GM12878 (cell line): ENCODE measurements around the gene MAML3. TPM values are rescaled to one million over a fixed set of nuclear protein-coding genes. Genes with fewer than 3 reads are reported as not detected.

ENCODE experiments used
- ATAC-seq: fragments of 200-7000 bp; cut with Tn5 transposase; 3 replicates; pipeline ENCODE4 v1.9.1; 2020; ENCODE audit warnings: mild to moderate bottlenecking, moderate library complexity
- BruUV-seq: library from RNA; stranded (reverse); fragments of 400-500 nt; replicated peaks from 2 replicates; lab custom pipeline; 2021; lab: Mats Ljungman, UMichigan
- CTCF ChIA-PET: fragments of 300-600 bp; sonication (Branson Sonifier 250); formaldehyde crosslinking; extraction: SDS; loops from one replicate; lab custom pipeline; 2021; ENCODE audit warnings: inconsistent platforms; lab: Yijun Ruan, JAX
- POLR2A ChIA-PET: fragments of 350-600 bp; formaldehyde crosslinking; extraction: SDS; loops from one replicate; lab custom pipeline; 2021; ENCODE audit warnings: inconsistent platforms; lab: Charles Lee
- RAD21 ChIA-PET: fragments of 300-600 bp; sonication (Branson Sonifier 250); formaldehyde crosslinking; loops from one replicate; lab custom pipeline; 2023; ENCODE audit warnings: antibody characterized with exemption; ENCODE audit not compliant: unreplicated experiment; lab: Charles Lee
- SMC1A ChIA-PET: fragments of 300-600 bp; sonication (Branson Sonifier 250); formaldehyde crosslinking; loops from one replicate; lab custom pipeline; 2023; ENCODE audit not compliant: unreplicated experiment, uncharacterized antibody; lab: Charles Lee
- DNase-seq: peaks from one replicate; pipeline ENCODE4 v3.0.0-alpha.2; 2011; ENCODE audit warnings: low read depth, low spot score
- FAIRE-seq: peaks from 3 replicates; lab custom pipeline; 2011; peaks lifted over from hg19 to GRCh38; lab: Jason Lieb, UNC
- H2AFZ ChIP-seq: 2 replicates; pipeline ENCODE4 v1.6.0; 2011; ENCODE audit warnings: low read depth, low read length, control low read depth; ENCODE audit not compliant: control insufficient read depth
- H3K27ac ChIP-seq: 2 replicates; pipeline ENCODE4 v1.5.1; 2011; ENCODE audit warnings: control low read depth; ENCODE audit not compliant: control insufficient read depth, insufficient read depth
- H3K27me3 ChIP-seq, 2 experiments: replicated peaks in 1 of 2; 2 replicates each; pipeline versions ENCODE4 v1.6.0 to v1.6.1; 2011; ENCODE audit warnings: low read length in 1 of 2; ENCODE audit not compliant: control insufficient read depth in 2 of 2, insufficient read depth in 2 of 2
- H3K36me3 ChIP-seq, 2 experiments: 2 replicates each; pipeline ENCODE4 v1.5.1; 2011; ENCODE audit warnings: low read length in 1 of 2; ENCODE audit not compliant: control insufficient read depth in 2 of 2, insufficient read depth in 2 of 2
- H3K4me1 ChIP-seq: 2 replicates; pipeline ENCODE4 v1.6.1; 2011; ENCODE audit warnings: mild to moderate bottlenecking, low read length, moderate library complexity, mixed read lengths; ENCODE audit not compliant: control insufficient read depth, insufficient read depth
- H3K4me2 ChIP-seq: 2 replicates; pipeline ENCODE4 v1.6.0; 2011; ENCODE audit warnings: control low read depth; ENCODE audit not compliant: control insufficient read depth, insufficient read depth
- H3K4me3 ChIP-seq: fragments of 200-600 bp; sonication (generic); 2 replicates; pipeline ENCODE4 v1.5.1; 2016
- H3K79me2 ChIP-seq: 2 replicates; pipeline ENCODE4 v1.6.0; 2011; ENCODE audit warnings: low read length; ENCODE audit not compliant: control insufficient read depth, insufficient read depth
- H3K9ac ChIP-seq: 2 replicates; pipeline ENCODE4 v1.8.0; 2011; ENCODE audit warnings: low read length, control low read depth, mixed read lengths; ENCODE audit not compliant: control insufficient read depth, insufficient read depth
- H3K9me3 ChIP-seq: replicated peaks from 3 replicates; pipeline ENCODE4 v1.5.1; 2011; ENCODE audit warnings: mild to moderate bottlenecking, low read length; ENCODE audit not compliant: control insufficient read depth, insufficient read depth
- H4K20me1 ChIP-seq: 2 replicates; pipeline ENCODE4 v1.6.0; 2011; ENCODE audit not compliant: control insufficient read depth, insufficient read depth
- HDAC6 ChIP-seq: fragments of 200-600 bp; sonication (generic); IDR thresholded peaks from one replicate; pipeline ENCODE4 v1.8.0; 2017; ENCODE audit warnings: antibody characterized with exemption; ENCODE audit not compliant: unreplicated experiment
- RB1 ChIP-seq: fragments of 450-650 bp; formaldehyde crosslinking; IDR thresholded peaks from 2 replicates; pipeline ENCODE4 v1.6.1; 2017; ENCODE audit warnings: mild to moderate bottlenecking, borderline replicate concordance
- TAF1 ChIP-seq: IDR thresholded peaks from 2 replicates; pipeline ENCODE4 v1.6.1; 2011; ENCODE audit warnings: mild to moderate bottlenecking, low read depth, low read length, borderline replicate concordance
- TCF3 ChIP-seq: IDR thresholded peaks from 2 replicates; pipeline ENCODE4 v1.6.1; 2012; ENCODE audit warnings: low read depth, mild to moderate bottlenecking, low read length, borderline replicate concordance; ENCODE audit not compliant: insufficient read depth
- USF2 ChIP-seq: IDR thresholded peaks from 2 replicates; pipeline ENCODE4 v1.6.1; 2011; ENCODE audit warnings: low read depth, low read length, improper control_type of control experiment, borderline replicate concordance
- ZNF592 ChIP-seq: fragments of 450-650 bp; IDR thresholded peaks from 2 replicates; pipeline ENCODE4 v1.6.1; 2017; ENCODE audit warnings: mild to moderate bottlenecking, moderate library complexity
- ZNF687 ChIP-seq: fragments of 450-650 bp; IDR thresholded peaks from 2 replicates; pipeline ENCODE4 v1.6.1; 2017; ENCODE audit warnings: mild to moderate bottlenecking, moderate library complexity
- WGBS: methylation state at CpG from one replicate; pipeline ENCODE4 v1.1.6; 2016; ENCODE audit warnings: low lambda C conversion rate; ENCODE audit not compliant: insufficient replicate concordance, insufficient coverage; ENCODE audit errors: missing lambda C conversion rate; 5-methylcytosine and 5-hydroxymethylcytosine counted together
- in situ Hi-C: fragments of 300-500 bp; cut with MboI; formaldehyde crosslinking; loops from 9 replicates; pipeline ENCODE4 v1.14.3; 2018; ENCODE audit warnings: mixed read lengths
- intact Hi-C: fragments of 100-400 bp; cut with micrococcal nuclease; formaldehyde crosslinking; loops from one replicate; pipeline ENCODE4 v1.14.2; 2022; ENCODE audit not compliant: unreplicated experiment
- polyA plus RNA-seq, 11 experiments: library from polyadenylated mRNA; depleted of rRNA in 4 of 11; unstranded in 6 of 11; stranded (reverse) in 5 of 11; fragments of >200 nt; fragmentation: Nextera tagmentation in 4 of 11; fragmentation: Illumina TruSeq in 1 of 11; extraction: Ambion mirVana in 4 of 11; extraction: Trizol in 1 of 11; gene quantifications; 1 replicate in 1 of 11; 2 replicates in 10 of 11; pipeline versions ENCODE4 v1.2.1 to v1.2.3, GENCODE V29; 2011 to 2016; ENCODE audit warnings: inconsistent platforms in 2 of 11, missing spikeins in 2 of 11, low read depth in 1 of 11
- total RNA-seq, 4 experiments: library from RNA; depleted of rRNA in 3 of 4; stranded (reverse); fragments of >200 nt in 3 of 4; fragmentation: Illumina TruSeq in 1 of 4; extraction: Trizol in 1 of 4; gene quantifications; 2 replicates each; pipeline versions ENCODE4 v1.2.1 to v1.2.3, GENCODE V29; 2013 to 2021

MAML3 gene
- total and polyA plus RNA-seq, 10 of the 15 experiments (the other 5 are each of a cell fraction or from before 2014, with no cell fraction given) = under 0.01 to 0.53 (median 0.06) TPM; not detected in 2

DNA sequence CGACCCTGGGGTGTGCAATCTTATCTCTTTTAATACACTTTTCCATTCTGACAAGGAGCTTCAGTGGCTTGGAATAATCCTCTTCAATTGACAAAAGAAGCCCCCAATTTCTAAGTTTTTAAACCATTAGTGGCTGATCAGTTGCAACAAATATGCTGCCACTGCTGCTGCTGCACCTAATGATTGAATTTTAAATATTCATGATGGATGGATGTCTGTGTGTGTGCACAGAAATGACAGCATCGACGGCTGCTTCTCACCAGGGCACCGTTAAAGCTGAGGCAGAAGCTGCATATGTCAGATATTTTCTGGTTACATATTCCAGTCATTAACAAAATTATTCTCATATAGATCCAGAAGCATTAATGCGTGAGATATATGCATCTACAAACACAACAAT is 306.0 kb downstream of the MAML3 start:
- DNase-seq = no peak
- TF ChIP-seq RB1 (no peak), ZNF592 (no peak), TCF3 (no peak), ZNF687 (no peak), TAF1 (no peak), HDAC6 (no peak), USF2 (no peak)
- intact Hi-C loops (no loop called here), in situ Hi-C loops (no loop called here)
- ChIA-PET SMC1A (interaction anchor here (1.1 kb wide), 1 partner anchor 28 kb away, joined by 3 read pairs; no protein-coding TSS in a partner anchor), CTCF (no interaction called here), POLR2A (no interaction called here), RAD21 (no interaction called here)
- Histone ChIP-seq H3K4me3 (no peak overlapping the region), H3K79me2 (no peaks in the 10 kb centered on the region), H3K4me2 (no peak overlapping the region), H3K4me1 (no peaks in the 10 kb centered on the region), H3K36me3 (no peaks in the 10 kb centered on the region), H3K27ac (no peak overlapping the region), H2AFZ (no peak overlapping the region), H3K9me3 (no peaks in the 10 kb centered on the region), H4K20me1 (no peaks in the 10 kb centered on the region), H3K9ac (no peak overlapping the region), H3K27me3 (peaks cover 1 to 5% of the 10 kb centered on the region in 2 experiments; a peak in 3 of 4 replicates)
- no peak for ATAC-seq
- 28% methylated on average over 5 of the region's 5 CpGs for WGBS
- FAIRE-seq = no peak
- BruUV-seq = no TSS peak
